HG03378 (cell line): Measurements from ENCODE around the gene CCDC27.
"Not testable (repeated sequence)": the region's sequence is repeated elsewhere in the genome, so short reads cannot be mapped to it uniquely, and the experiment has no call there.

Experiments
- ATAC-seq: cut with Tn5 transposase; IDR thresholded peaks from one replicate; pipeline ENCODE4 v1.9.1; 2021; ENCODE audit warnings: mild to moderate bottlenecking, moderate library complexity; ENCODE audit not compliant: unreplicated experiment

Gene CCDC27

GRCh38 chr1:3735027-3735681 is 17.1 kb upstream of the CCDC27 start:
- ATAC-seq = no peak

GRCh38 chr1:3735688-3736087 is 16.6 kb upstream of the CCDC27 start:
- ATAC-seq = no peak

GRCh38 chr1:3736131-3736561 is 16.1 kb upstream of the CCDC27 start:
- ATAC-seq = no peak

- no peak for ATAC-seq
Measured at GRCh38 chr1:3736708-3737107, 15.5 kb upstream of the CCDC27 start.

- no peak for ATAC-seq
Measured at GRCh38 chr1:3738943-3739342, 13.3 kb upstream of the CCDC27 start.

GRCh38 chr1:3740042-3740441 is 12.2 kb upstream of the CCDC27 start:
- ATAC-seq = no peak

GRCh38 chr1:3740752-3741151 is 11.5 kb upstream of the CCDC27 start:
- ATAC-seq = no peak

- ATAC-seq = no peak
Measured at GRCh38 chr1:3741566-3742438, 10.4 kb upstream of the CCDC27 start.

GRCh38 chr1:3742439-3743298 is 9.6 kb upstream of the CCDC27 start:
- no peak for ATAC-seq

- no peak for ATAC-seq
Measured at GRCh38 chr1:3743421-3743820, 8.8 kb upstream of the CCDC27 start.

GRCh38 chr1:3743826-3744225 is 8.4 kb upstream of the CCDC27 start:
- no peak for ATAC-seq

- ATAC-seq = no peak
Measured at GRCh38 chr1:3744646-3745045, 7.6 kb upstream of the CCDC27 start.

- ATAC-seq = no peak
Measured at GRCh38 chr1:3745071-3745470, 7.2 kb upstream of the CCDC27 start.

- no peak for ATAC-seq
Measured at GRCh38 chr1:3745590-3746381, 6.5 kb upstream of the CCDC27 start.

GRCh38 chr1:3746389-3746829 is 5.8 kb upstream of the CCDC27 start:
- ATAC-seq = no peak

- no peak for ATAC-seq
Measured at GRCh38 chr1:3746830-3747521, 5.3 kb upstream of the CCDC27 start.

- ATAC-seq = no peak
Measured at GRCh38 chr1:3747522-3747848, 4.8 kb upstream of the CCDC27 start.

GRCh38 chr1:3747903-3748302 is 4.3 kb upstream of the CCDC27 start:
- no peak for ATAC-seq

GRCh38 chr1:3748316-3748900 is 3.8 kb upstream of the CCDC27 start:
- ATAC-seq = not testable (repeated sequence)

GRCh38 chr1:3749512-3749911 is 2.7 kb upstream of the CCDC27 start:
- ATAC-seq = no peak
